Stomach smooth muscle (tissue), 2 donors: ENCODE results near the gene NAV2.

Experiments
- H3K27ac ChIP-seq: one replicate; pipeline ENCODE4 v1.7.0; 2013; ENCODE audit warnings: mild to moderate bottlenecking, low read length, inconsistent platforms
- H3K27me3 ChIP-seq, 2 donors: one replicate each; pipeline ENCODE4 v1.7.0; 2013; ENCODE audit warnings: low read length in 2 of 2; ENCODE audit not compliant: insufficient read depth in 2 of 2, control insufficient read depth in 1 of 2
- H3K36me3 ChIP-seq, 2 donors: one replicate each; pipeline ENCODE4 v1.7.0; 2013; ENCODE audit warnings: low read length in 2 of 2; ENCODE audit not compliant: control insufficient read depth in 2 of 2, insufficient read depth in 2 of 2
- H3K4me1 ChIP-seq: one replicate; pipeline ENCODE4 v1.7.0; 2013; ENCODE audit warnings: low read length; ENCODE audit not compliant: control insufficient read depth, insufficient read depth
- H3K4me3 ChIP-seq, 2 donors: one replicate each; pipeline ENCODE4 v1.7.0; 2013; ENCODE audit warnings: low read length in 2 of 2
- H3K9ac ChIP-seq, 2 donors: one replicate each; pipeline ENCODE4 v1.7.0; 2013; ENCODE audit warnings: low read length in 2 of 2, mild to moderate bottlenecking in 1 of 2
- H3K9me3 ChIP-seq, 2 donors: one replicate each; pipeline ENCODE4 v1.7.0; 2013; ENCODE audit warnings: low read length in 2 of 2; ENCODE audit not compliant: control insufficient read depth in 2 of 2
- donor health status: healthy.
- donor health status: Pancreatic carcinoma.

The NAV2 gene

DNA sequence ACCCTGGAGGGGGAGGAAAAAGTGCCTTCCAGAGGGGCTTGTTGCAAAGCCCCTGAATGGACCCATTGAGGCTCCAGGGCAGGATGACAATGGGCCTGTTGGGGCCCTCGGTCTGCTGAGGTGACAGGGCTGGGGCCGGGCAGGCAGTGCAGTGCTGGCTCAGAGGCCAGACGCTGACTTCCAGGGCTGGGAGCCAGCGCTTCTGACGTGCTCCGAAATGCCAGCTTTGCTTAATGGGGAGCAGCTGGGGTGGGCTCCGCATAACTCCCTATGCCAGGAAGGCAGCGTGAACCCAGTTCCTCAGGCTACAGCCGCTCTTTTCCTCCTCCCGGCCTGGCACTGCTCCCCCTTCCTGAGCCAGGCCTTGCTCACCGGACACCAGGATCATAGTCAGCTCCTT, 17.7 kb downstream of the NAV2 start:
- H3K27ac ChIP-seq: peak overlapping the region; percentile 78
- H3K27me3 ChIP-seq: no peaks in the 10 kb centered on the region
- H3K4me1 ChIP-seq: peaks cover 77% of the 10 kb centered on the region
- H3K36me3 ChIP-seq: peaks cover 0 to 4% of the 10 kb centered on the region in 2 donors
- peak overlapping the region; percentile 5 to 29 for H3K9ac ChIP-seq
- peak overlapping the region in 1 of 2 donors; percentile 44 for H3K4me3 ChIP-seq
- no peaks in the 10 kb centered on the region for H3K9me3 ChIP-seq

DNA sequence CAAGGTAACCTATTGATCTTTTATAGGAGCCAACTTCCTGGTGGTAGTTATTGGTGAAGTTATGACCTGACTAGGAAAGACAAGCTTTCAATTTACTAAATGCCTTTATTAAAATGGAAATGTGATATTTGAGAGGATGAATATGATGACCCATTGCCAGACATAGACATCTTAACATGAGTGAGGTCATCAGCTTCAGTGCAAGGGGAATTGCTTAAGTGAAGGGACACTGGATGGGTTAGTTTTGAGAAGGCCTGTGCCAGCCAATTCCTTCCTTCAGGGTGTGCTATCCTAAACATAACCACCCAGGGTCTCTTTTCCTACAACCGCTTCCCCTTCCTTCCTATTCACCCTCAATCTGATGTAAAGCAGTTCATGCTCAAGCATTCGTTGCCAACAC, 21.5 kb downstream of the NAV2 start:
- Histone ChIP-seq H3K27me3 (no peaks in the 10 kb centered on the region), H3K27ac (peak overlapping the region; percentile 67), H3K4me3 (no peak overlapping the region), H3K36me3 (no peaks in the 10 kb centered on the region), H3K4me1 (peaks cover 75% of the 10 kb centered on the region), H3K9ac (no peak overlapping the region), H3K9me3 (no peaks in the 10 kb centered on the region)

DNA sequence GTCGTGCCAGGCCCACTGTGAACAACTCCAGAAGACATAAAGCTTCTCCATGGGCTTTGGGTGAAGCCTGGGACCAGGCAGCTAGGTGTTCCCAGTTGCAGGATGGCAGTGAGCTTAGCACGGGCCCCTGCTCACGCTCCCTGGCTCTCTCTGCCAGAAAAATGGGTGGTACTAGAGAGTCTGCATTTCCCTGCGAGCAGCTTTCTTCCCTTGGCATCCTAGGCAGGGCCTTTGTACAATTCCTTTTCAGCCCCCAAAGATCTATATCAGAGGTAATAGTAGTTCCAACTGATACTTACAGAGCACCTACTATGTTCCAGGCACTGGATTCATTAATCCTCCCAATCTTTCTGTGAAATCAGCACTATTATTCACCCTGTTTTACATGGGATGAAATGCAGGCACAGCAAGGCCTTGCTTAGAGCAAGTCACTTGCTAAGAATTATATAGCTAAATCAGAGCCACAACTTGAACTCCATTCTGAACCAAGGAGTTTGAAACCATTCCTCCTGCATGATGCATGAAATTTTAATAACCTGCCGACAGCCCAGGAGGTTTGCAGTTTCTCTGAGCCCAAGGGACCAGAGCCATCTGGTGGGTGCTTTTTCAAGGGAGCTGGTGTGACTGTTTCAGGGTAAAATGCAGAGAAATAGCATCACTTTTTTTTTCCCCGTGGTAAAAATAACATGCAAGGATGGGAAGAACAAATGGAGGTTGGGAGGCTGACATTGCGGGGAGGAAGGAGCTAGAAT, 22.7 kb downstream of the NAV2 start:
- peak overlapping the region; percentile 36 to 50 for H3K9ac ChIP-seq
- H3K4me1 ChIP-seq: peaks cover 74% of the 10 kb centered on the region
- peak overlapping the region in 1 of 2 donors; percentile 8 for H3K4me3 ChIP-seq
- no peaks in the 10 kb centered on the region for H3K36me3 ChIP-seq
- H3K27ac ChIP-seq: peak overlapping the region; percentile 67
- no peaks in the 10 kb centered on the region for H3K27me3 ChIP-seq
- H3K9me3 ChIP-seq: no peaks in the 10 kb centered on the region

DNA sequence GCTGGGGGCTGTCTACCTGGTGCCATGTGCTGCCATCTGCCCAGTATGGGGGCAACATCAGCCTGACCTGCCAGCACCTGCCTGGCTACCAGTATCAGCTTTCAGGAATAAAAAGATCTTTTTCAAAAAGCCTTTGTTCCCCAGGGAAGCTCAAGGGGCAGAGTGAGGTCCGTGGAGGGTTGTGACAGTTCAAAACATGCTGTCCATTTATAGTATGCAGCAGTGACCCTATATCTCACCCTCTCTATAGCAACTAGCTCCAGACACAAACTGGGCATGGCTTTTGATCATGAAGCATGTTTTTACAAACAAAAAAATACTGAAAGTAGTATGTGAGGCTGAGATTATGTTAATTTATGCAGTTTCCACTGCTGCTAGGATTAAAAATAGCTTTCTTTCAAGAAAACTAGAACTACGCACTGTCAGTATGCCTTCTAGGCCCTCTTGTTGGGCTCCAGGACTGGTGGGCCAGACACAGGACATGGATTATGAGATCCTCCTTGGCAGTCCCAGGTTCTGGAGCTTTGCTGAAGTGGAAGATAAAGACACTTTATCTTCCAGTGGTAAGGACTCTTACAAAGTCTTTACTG, 23.4 kb downstream of the NAV2 start:
- Histone ChIP-seq H3K27ac (peak overlapping the region; percentile 67), H3K9me3 (no peaks in the 10 kb centered on the region), H3K4me1 (peaks cover 67% of the 10 kb centered on the region), H3K9ac (peak overlapping the region; percentile 7 to 29), H3K36me3 (no peaks in the 10 kb centered on the region), H3K4me3 (peak overlapping the region in 1 of 2 donors; percentile 8), H3K27me3 (no peaks in the 10 kb centered on the region)

DNA sequence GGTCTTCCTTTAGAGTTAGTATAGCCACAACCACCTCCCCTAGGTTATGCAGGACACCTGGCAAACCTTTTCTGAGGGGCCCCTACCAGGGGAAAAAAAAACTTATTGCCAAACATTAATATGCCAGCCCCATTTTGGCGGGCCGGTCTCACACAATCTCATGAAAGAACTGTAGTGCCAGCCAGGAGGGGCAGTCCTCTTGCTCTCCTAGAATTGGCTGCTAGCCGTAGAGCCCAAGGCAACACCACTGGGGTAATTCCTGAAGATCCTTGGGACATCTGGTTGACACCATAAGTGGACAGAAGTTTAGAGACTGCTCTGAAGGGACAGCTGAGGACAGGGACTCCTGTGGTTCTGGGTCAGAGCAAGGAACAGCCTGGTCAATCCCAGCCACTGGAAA, 24.2 kb downstream of the NAV2 start:
- Histone ChIP-seq H3K4me3 (no peak overlapping the region), H3K27me3 (no peaks in the 10 kb centered on the region), H3K27ac (peak overlapping the region; percentile 67), H3K4me1 (peaks cover 63% of the 10 kb centered on the region), H3K9me3 (no peaks in the 10 kb centered on the region), H3K36me3 (no peaks in the 10 kb centered on the region), H3K9ac (no peak overlapping the region)

DNA sequence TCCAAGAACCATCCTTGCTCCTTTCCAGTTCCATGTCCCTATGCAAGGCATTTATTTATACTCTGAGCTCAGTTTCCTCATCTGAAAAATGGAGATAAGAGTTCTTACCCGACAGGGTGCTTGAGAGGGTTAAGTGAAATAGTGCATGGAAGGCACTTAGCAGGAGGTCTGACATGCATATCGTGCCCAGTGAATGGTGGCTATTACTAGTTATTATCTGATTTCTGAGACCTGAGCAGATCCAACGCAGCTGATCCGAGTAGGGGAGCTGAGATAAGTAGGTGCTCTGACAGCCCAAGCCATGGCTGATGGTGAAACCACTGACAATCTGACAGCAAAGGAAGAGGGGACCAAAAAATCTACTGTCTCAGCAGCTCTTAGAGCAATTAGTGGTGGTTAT, 24.9 kb downstream of the NAV2 start:
- Histone ChIP-seq H3K36me3 (no peaks in the 10 kb centered on the region), H3K9ac (no peak overlapping the region), H3K9me3 (no peaks in the 10 kb centered on the region), H3K27ac (peak overlapping the region; percentile 67), H3K4me3 (no peak overlapping the region), H3K27me3 (no peaks in the 10 kb centered on the region), H3K4me1 (peaks cover 65% of the 10 kb centered on the region)

DNA sequence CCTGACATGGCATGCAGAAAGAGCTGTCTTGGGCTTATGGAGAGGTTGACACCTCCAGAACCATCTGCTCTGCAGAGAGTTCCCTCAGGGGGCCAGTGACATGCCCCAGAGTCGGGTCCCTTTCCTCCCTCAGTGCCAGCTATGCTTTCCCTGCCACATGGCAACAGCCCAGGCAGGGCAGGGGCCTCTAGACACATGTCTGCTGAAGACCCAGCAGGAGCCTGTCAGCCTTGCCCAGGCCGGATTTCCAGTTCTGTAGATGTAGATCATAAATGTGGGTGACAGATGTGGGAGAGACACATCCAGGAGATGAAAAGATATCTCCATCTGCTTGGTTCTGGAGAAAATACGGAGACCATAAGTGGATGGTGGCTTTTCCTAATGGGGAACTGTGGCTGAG, 25.5 kb downstream of the NAV2 start:
- Histone ChIP-seq H3K27me3 (no peaks in the 10 kb centered on the region), H3K4me1 (peaks cover 70% of the 10 kb centered on the region), H3K4me3 (no peak overlapping the region), H3K36me3 (no peaks in the 10 kb centered on the region), H3K9me3 (no peaks in the 10 kb centered on the region), H3K27ac (peak overlapping the region; percentile 41), H3K9ac (peak overlapping the region in 1 of 2 donors; percentile 6)

DNA sequence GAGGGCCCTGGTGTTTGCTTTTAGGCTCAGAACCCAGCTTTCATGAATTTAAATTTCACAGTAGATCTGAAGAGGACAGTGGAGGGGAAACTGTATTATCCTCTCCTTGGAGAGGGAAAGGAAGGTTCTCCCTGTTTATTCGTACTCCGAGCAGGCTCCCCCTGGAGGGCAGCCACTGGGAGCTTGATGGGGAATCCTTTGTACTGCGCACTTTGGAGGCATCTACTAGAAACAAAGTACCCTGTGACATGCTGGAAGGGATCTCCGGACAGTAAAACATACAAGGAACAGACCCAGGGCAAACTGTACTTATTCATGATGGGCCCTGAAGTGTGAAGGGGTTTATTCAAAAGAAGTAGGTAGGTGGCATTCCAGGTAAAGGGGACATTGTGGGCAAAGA, 27.2 kb downstream of the NAV2 start:
- Histone ChIP-seq H3K9ac (peak overlapping the region; percentile 47), H3K36me3 (no peaks in the 10 kb centered on the region), H3K27ac (peak overlapping the region; percentile 73), H3K27me3 (no peaks in the 10 kb centered on the region), H3K4me3 (peak overlapping the region in 1 of 2 donors; percentile 29), H3K9me3 (no peaks in the 10 kb centered on the region), H3K4me1 (peaks cover 67% of the 10 kb centered on the region)

DNA sequence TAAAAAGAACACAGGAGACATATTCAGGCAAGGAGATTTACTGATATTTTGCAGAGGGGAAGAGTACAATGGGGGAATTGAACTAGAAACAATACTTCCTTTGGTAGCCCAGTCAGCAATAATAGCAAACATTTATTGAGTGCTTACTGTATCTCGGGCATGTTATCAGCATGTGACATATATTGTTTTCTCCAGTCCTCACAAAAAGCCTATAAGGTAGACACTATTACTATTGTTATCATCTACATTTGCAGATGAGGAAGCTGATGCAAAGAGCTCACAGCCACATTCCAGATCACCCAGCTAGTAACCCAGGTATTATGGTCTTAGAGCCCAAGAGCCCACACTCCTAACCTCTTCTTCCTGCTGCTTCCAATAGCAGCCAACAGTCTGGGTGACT, 27.9 kb downstream of the NAV2 start:
- no peak overlapping the region for H3K4me3 ChIP-seq
- no peaks in the 10 kb centered on the region for H3K9me3 ChIP-seq
- peaks cover 60% of the 10 kb centered on the region for H3K4me1 ChIP-seq
- H3K36me3 ChIP-seq: peaks cover 0 to 4% of the 10 kb centered on the region in 2 donors
- H3K27ac ChIP-seq: no peak overlapping the region
- H3K27me3 ChIP-seq: no peaks in the 10 kb centered on the region
- H3K9ac ChIP-seq: no peak overlapping the region

DNA sequence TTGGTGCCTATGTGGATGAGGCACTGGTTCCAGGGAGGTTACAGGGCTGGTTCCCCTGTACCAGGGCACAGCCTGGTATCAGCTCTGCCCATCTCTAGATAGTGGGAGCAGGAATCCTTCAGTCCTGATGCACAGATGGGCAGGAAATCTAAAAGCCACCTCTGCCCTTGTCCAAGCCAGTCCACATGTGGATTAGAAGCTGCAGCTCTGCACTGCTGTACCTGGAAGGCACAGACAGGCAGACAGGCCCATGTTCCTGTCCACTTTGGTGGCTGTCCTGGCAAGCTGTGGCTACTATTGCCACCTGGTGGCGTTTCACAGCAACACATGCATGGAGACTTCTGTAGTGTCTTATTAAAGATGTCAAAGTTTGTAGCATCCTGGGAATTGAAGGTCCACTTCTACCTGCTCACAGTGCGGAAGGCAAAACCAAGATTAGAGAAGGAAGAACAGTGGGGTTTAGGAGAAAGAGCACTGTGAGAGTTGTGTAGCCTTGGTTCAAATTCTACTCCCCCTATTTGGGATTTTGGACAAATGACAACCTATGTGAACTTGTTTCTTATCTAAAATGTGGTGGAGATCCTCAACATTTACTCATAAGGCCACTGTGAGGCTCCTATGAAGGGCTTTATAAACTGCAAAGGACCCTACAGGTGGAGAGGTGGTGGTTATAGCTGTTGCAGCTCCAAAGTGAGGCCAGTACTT, 30.1 kb downstream of the NAV2 start:
- peaks cover 0 to 4% of the 10 kb centered on the region in 2 donors for H3K36me3 ChIP-seq
- no peaks in the 10 kb centered on the region for H3K9me3 ChIP-seq
- H3K4me1 ChIP-seq: peaks cover 42% of the 10 kb centered on the region
- peak overlapping the region in 1 of 2 donors; percentile 36 for H3K9ac ChIP-seq
- no peaks in the 10 kb centered on the region for H3K27me3 ChIP-seq
- peak overlapping the region; percentile 37 for H3K27ac ChIP-seq
- no peak overlapping the region for H3K4me3 ChIP-seq
